Neural cell (in vitro differentiated cells): ENCODE measurements around the gene COL28A1. TPM values are rescaled to one million over a fixed set of nuclear protein-coding genes. Genes with fewer than 3 reads are reported as not detected.

Source experiments
- H2AFZ ChIP-seq: fragments of 200-600, 300-800 bp; sonication (generic), shearing (Covaris generic); 2 replicates; pipeline ENCODE4 v1.6.0; 2014; ENCODE audit warnings: low read depth, mild to moderate bottlenecking, antibody characterized with exemption, low read length, moderate library complexity
- H3F3A ChIP-seq: fragments of 200-600 bp; shearing (Covaris generic); 2 replicates; pipeline ENCODE4 v1.6.1; 2016; ENCODE audit warnings: mild to moderate bottlenecking, moderate library complexity, mixed read lengths, antibody characterized with exemption, low read length; ENCODE audit not compliant: insufficient read depth, poor library complexity, severe bottlenecking
- H3K27ac ChIP-seq: fragments of 200-600, 300-800 bp; sonication (generic), shearing (Covaris generic); 2 replicates; pipeline ENCODE4 v1.5.1; 2014; ENCODE audit warnings: mild to moderate bottlenecking, low read length, moderate library complexity
- H3K27me3 ChIP-seq: fragments of 300-800, 200-600 bp; sonication (generic), shearing (Covaris generic); 2 replicates; pipeline ENCODE4 v1.6.0; 2014; ENCODE audit warnings: mild to moderate bottlenecking, low read depth, low read length, moderate library complexity; ENCODE audit not compliant: insufficient read depth
- H3K36me3 ChIP-seq: fragments of 300-800, 200-600 bp; sonication (generic), shearing (Covaris generic); 2 replicates; pipeline ENCODE4 v1.5.1; 2014; ENCODE audit warnings: mild to moderate bottlenecking, antibody characterized with exemption, low read length, moderate library complexity; ENCODE audit not compliant: insufficient read depth
- H3K4me2 ChIP-seq: fragments of 300-800, 200-600 bp; sonication (generic), shearing (Covaris generic); 2 replicates; pipeline ENCODE4 v1.6.0; 2014; ENCODE audit warnings: mild to moderate bottlenecking, low read length
- H3K4me3 ChIP-seq: fragments of 300-800, 200-600 bp; sonication (generic), shearing (Covaris generic); 2 replicates; pipeline ENCODE4 v1.5.1; 2014; ENCODE audit warnings: mild to moderate bottlenecking, low read length, moderate library complexity
- H3K79me2 ChIP-seq: fragments of 200-600 bp; shearing (Covaris generic); replicated peaks from 2 replicates; pipeline ENCODE4 v1.6.0; 2014; ENCODE audit warnings: mild to moderate bottlenecking, low read length, moderate library complexity; ENCODE audit not compliant: insufficient read depth
- H3K9ac ChIP-seq: fragments of 300-800, 200-600 bp; sonication (generic), shearing (Covaris generic); 2 replicates; pipeline ENCODE4 v1.6.1; 2016; ENCODE audit warnings: mild to moderate bottlenecking, low read length, mixed read lengths
- H3K9me2 ChIP-seq: fragments of 200-600 bp; shearing (Covaris generic); 2 replicates; pipeline ENCODE4 v1.6.1; 2016; ENCODE audit warnings: mild to moderate bottlenecking, low read length, mixed read lengths; ENCODE audit not compliant: insufficient read depth
- H3K9me3 ChIP-seq: fragments of 200-600, 300-800 bp; sonication (generic), shearing (Covaris generic); 2 replicates; pipeline ENCODE4 v1.6.1; 2016; ENCODE audit warnings: mild to moderate bottlenecking, mixed run types, low read length, moderate library complexity, mixed read lengths
- H4K20me1 ChIP-seq: fragments of 200-600 bp; shearing (Covaris generic); 2 replicates; pipeline ENCODE4 v1.6.1; 2016; ENCODE audit warnings: mild to moderate bottlenecking, mixed run types; ENCODE audit not compliant: insufficient read depth
- CTCF ChIP-seq: fragments of 450-650 bp; IDR thresholded peaks from 2 replicates; pipeline ENCODE4 v1.5.1; 2014; ENCODE audit warnings: antibody characterized with exemption, mild to moderate bottlenecking, moderate library complexity; ENCODE audit not compliant: poor library complexity, severe bottlenecking
- EP300 ChIP-seq: fragments of 450-650 bp; conservative IDR thresholded peaks from 2 replicates; pipeline ENCODE4 v1.6.1; 2014; ENCODE audit warnings: antibody characterized with exemption, mild to moderate bottlenecking, moderate library complexity; ENCODE audit not compliant: poor library complexity, severe bottlenecking
- EZH2 ChIP-seq: fragments of 200-600, 300-800 bp; shearing (Covaris generic), sonication (generic); IDR thresholded peaks from 2 replicates; pipeline ENCODE4 v1.6.1; 2014; ENCODE audit warnings: antibody characterized with exemption, low read length, borderline replicate concordance, mild to moderate bottlenecking; ENCODE audit not compliant: insufficient read depth, poor library complexity, severe bottlenecking
- MXI1 ChIP-seq: fragments of 450-650 bp; conservative IDR thresholded peaks from 2 replicates; pipeline ENCODE4 v1.6.1; 2014; ENCODE audit warnings: antibody characterized with exemption, mild to moderate bottlenecking; ENCODE audit not compliant: poor library complexity, severe bottlenecking
- POLR2AphosphoS5 ChIP-seq: IDR thresholded peaks from 2 replicates; pipeline ENCODE4 v1.6.1; 2012
- RAD21 ChIP-seq: fragments of 450-650 bp; conservative IDR thresholded peaks from 2 replicates; pipeline ENCODE4 v1.6.1; 2014; ENCODE audit warnings: antibody characterized with exemption, mild to moderate bottlenecking, moderate library complexity
- REST ChIP-seq: IDR thresholded peaks from 2 replicates; pipeline ENCODE4 v1.6.1; 2012; ENCODE audit warnings: borderline replicate concordance
- SMC3 ChIP-seq: fragments of 450-650 bp; conservative IDR thresholded peaks from 2 replicates; pipeline ENCODE4 v1.6.1; 2014; ENCODE audit warnings: antibody characterized with exemption, mild to moderate bottlenecking, moderate library complexity; ENCODE audit not compliant: poor library complexity
- TAF1 ChIP-seq: IDR thresholded peaks from 2 replicates; pipeline ENCODE4 v1.6.1; 2012; ENCODE audit warnings: low read depth
- polyA plus RNA-seq: library from polyadenylated mRNA; depleted of rRNA; stranded (reverse); fragments of >200 nt; gene quantifications from 2 replicates; pipeline ENCODE4 v1.2.3, GENCODE V29; 2014

Gene COL28A1
- polyA plus RNA-seq, 1 donor from 2014 or later: 1.0 TPM

- no peak overlapping the region for H3K4me2 ChIP-seq
- no peak overlapping the region for H2AFZ ChIP-seq
- H3K9ac ChIP-seq: no peak overlapping the region
- no peak overlapping the region for H3K4me3 ChIP-seq
- no peaks in the 10 kb centered on the region for H3K9me2 ChIP-seq
- no peaks in the 10 kb centered on the region for H3F3A ChIP-seq
- no peaks in the 10 kb centered on the region for H3K79me2 ChIP-seq
- no peaks in the 10 kb centered on the region for H3K9me3 ChIP-seq
- no peaks in the 10 kb centered on the region for H4K20me1 ChIP-seq
- TF ChIP-seq CTCF: no peak
- TF ChIP-seq TAF1: no peak
- TF ChIP-seq POLR2AphosphoS5: no peak
- no peak for TF ChIP-seq RAD21
- no peak for TF ChIP-seq EP300
- no peak for TF ChIP-seq EZH2
- no peak for TF ChIP-seq REST
- no peak for TF ChIP-seq SMC3
- no peak for TF ChIP-seq MXI1
- H3K36me3 ChIP-seq: no peaks in the 10 kb centered on the region
- no peaks in the 10 kb centered on the region for H3K27me3 ChIP-seq
- no peak overlapping the region for H3K27ac ChIP-seq
These were observed 119.4 kb downstream of the COL28A1 start for GRCh38 chr7:7416031-7416858.

- H3K27ac ChIP-seq: no peak overlapping the region
- no peaks in the 10 kb centered on the region for H3K9me2 ChIP-seq
- no peak overlapping the region for H3K4me3 ChIP-seq
- H3K4me2 ChIP-seq: no peak overlapping the region
- H2AFZ ChIP-seq: no peak overlapping the region
- TF ChIP-seq TAF1 (no peak), CTCF (no peak), MXI1 (no peak), RAD21 (no peak), SMC3 (no peak), EZH2 (no peak), EP300 (no peak), POLR2AphosphoS5 (no peak), REST (no peak)
- no peaks in the 10 kb centered on the region for H3K9me3 ChIP-seq
- H3K36me3 ChIP-seq: no peaks in the 10 kb centered on the region
- no peak overlapping the region for H3K9ac ChIP-seq
- H4K20me1 ChIP-seq: no peaks in the 10 kb centered on the region
- no peaks in the 10 kb centered on the region for H3K27me3 ChIP-seq
- H3K79me2 ChIP-seq: no peaks in the 10 kb centered on the region
- no peaks in the 10 kb centered on the region for H3F3A ChIP-seq
These were observed 120.7 kb downstream of the COL28A1 start for GRCh38 chr7:7414791-7415603.
